Panc1 (cell line): ENCODE data around the gene LEPROT. TPM values are rescaled to one million over a fixed set of nuclear protein-coding genes. Genes with fewer than 3 reads are reported as not detected.

Experiments
- ATAC-seq: fragments of 200-7000 bp; cut with Tn5 transposase; 2 replicates; pipeline ENCODE4 v1.9.1; 2020; ENCODE audit warnings: mild to moderate bottlenecking, moderate library complexity
- BruUV-seq: library from RNA; stranded (reverse); fragments of 400-500 nt; replicated peaks from 2 replicates; lab custom pipeline; 2021; lab: Mats Ljungman, UMichigan
- CTCF ChIA-PET: fragments of 300-600 bp; sonication (Branson Sonifier 250); formaldehyde crosslinking; loops from one replicate; lab custom pipeline; 2022; ENCODE audit warnings: antibody characterized with exemption; lab: Charles Lee
- POLR2A ChIA-PET: fragments of 300-600 bp; sonication (Branson Sonifier 250); formaldehyde crosslinking; loops from one replicate; lab custom pipeline; 2022; ENCODE audit warnings: antibody characterized with exemption; lab: Charles Lee
- DNase-seq: peaks from one replicate; pipeline ENCODE4 v3.0.0-alpha.2; 2010; ENCODE audit warnings: low read depth, low spot score
- H3K27ac ChIP-seq: 2 replicates; pipeline ENCODE4 v1.5.1; 2011; ENCODE audit warnings: mild to moderate bottlenecking, low read length, inconsistent platforms
- H3K27me3 ChIP-seq: fragments of 200-500 bp; sonication (Bioruptor generic); 2 replicates; pipeline ENCODE4 v1.6.0; 2014; ENCODE audit warnings: low read length, inconsistent platforms; ENCODE audit not compliant: control insufficient read depth, insufficient read depth
- H3K36me3 ChIP-seq: fragments of 200-500 bp; sonication (Bioruptor generic); 2 replicates; pipeline ENCODE4 v1.5.1; 2014; ENCODE audit warnings: inconsistent platforms, mild to moderate bottlenecking, low read length, moderate library complexity; ENCODE audit not compliant: control insufficient read depth, insufficient read depth
- H3K4me1 ChIP-seq: 2 replicates; pipeline ENCODE4 v1.5.1; 2011; ENCODE audit warnings: inconsistent platforms, mild to moderate bottlenecking, low read length, moderate library complexity; ENCODE audit not compliant: control insufficient read depth, insufficient read depth
- H3K4me3 ChIP-seq, 2 experiments: 2 replicates each; pipeline ENCODE4 v1.5.1; 2011 to 2012; ENCODE audit warnings: low read depth in 2 of 2, low read length in 2 of 2, mild to moderate bottlenecking in 2 of 2, inconsistent platforms in 1 of 2, moderate library complexity in 1 of 2
- H3K9me3 ChIP-seq: fragments of 200-500 bp; sonication (Bioruptor generic); 2 replicates; pipeline ENCODE4 v1.5.1; 2014; ENCODE audit warnings: low read depth, mild to moderate bottlenecking, inconsistent platforms, low read length, moderate library complexity; ENCODE audit not compliant: control insufficient read depth, insufficient read depth
- POLR2AphosphoS5 ChIP-seq: IDR thresholded peaks from 2 replicates; pipeline ENCODE4 v1.6.1; 2012; ENCODE audit warnings: mild to moderate bottlenecking, low read depth, low read length, moderate library complexity
- SIN3A ChIP-seq: IDR thresholded peaks from 2 replicates; pipeline ENCODE4 v1.6.1; 2012; ENCODE audit warnings: low read depth, mild to moderate bottlenecking, low read length, moderate library complexity, borderline replicate concordance; ENCODE audit not compliant: insufficient read depth
- TCF7L2 ChIP-seq: IDR thresholded peaks from 2 replicates; pipeline ENCODE4 v1.6.1; 2011; ENCODE audit warnings: mild to moderate bottlenecking, low read depth, low read length, inconsistent platforms
- in situ Hi-C: cut with HindIII; loops from 2 replicates; pipeline ENCODE4 v1.10.0; 2016; ENCODE audit warnings: low sequenced_read_pairs, low pct_unique_long_range_greater_than_20kb
- intact Hi-C: fragments of 100-400 bp; cut with micrococcal nuclease; formaldehyde crosslinking; loops from one replicate; pipeline ENCODE4 v1.10.0; 2022; ENCODE audit not compliant: unreplicated experiment
- total RNA-seq: library from RNA; stranded (reverse); gene quantifications from one replicate; pipeline ENCODE4 v1.2.1, GENCODE V29; 2021; ENCODE audit not compliant: unreplicated experiment
- TF ChIP-seq, protein P1 (sequence below): fragments of 450-650 bp; IDR thresholded peaks from 2 replicates; pipeline ENCODE4 v1.5.1; 2017; ENCODE audit warnings: mild to moderate bottlenecking
- TF ChIP-seq, protein P2 (sequence below), 2 experiments: IDR thresholded peaks; 2 replicates each; pipeline ENCODE4 v1.6.1; 2011 to 2012; ENCODE audit warnings: low read depth in 2 of 2, control low read depth in 1 of 2, low read length in 1 of 2, mild to moderate bottlenecking in 1 of 2, moderate library complexity in 1 of 2; ENCODE audit not compliant: insufficient read depth in 1 of 2

LEPROT gene
- total RNA-seq, 1 experiment from 2014 or later = 53.6 TPM

DNA sequence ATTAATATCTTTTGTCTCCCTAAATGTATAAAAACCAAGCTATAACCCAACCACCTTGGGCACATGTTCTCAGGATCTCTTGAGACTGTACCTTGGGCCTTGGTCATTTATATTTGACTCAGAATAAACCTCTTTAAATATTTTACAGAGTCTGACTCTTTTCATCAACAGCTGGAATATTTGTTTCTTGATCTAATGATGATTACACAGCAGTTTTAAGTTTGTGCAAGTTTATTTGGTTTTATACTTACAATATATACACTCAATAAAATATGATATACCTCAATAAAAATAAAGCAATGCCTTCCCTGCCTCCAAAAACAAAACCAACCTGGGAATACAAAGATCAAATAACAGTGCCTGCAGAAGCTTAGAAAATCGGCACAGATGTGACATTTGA lies 22.0 kb downstream of the LEPROT start:
- POLR2A ChIA-PET = no interaction called here
- in situ Hi-C loops (no loop called here), intact Hi-C loops (no loop called here)
- H3K27me3 ChIP-seq = no peaks in the 10 kb centered on the region
- no TSS peak for BruUV-seq
- DNase-seq = no peak
- H3K4me1 ChIP-seq = no peaks in the 10 kb centered on the region
- no peak overlapping the region for H3K4me3 ChIP-seq
- H3K9me3 ChIP-seq = no peaks in the 10 kb centered on the region
- CTCF ChIA-PET = no interaction called here
- no peaks in the 10 kb centered on the region for H3K36me3 ChIP-seq
- ATAC-seq = no peak
- no peak overlapping the region for H3K27ac ChIP-seq
- TF ChIP-seq SIN3A (no peak), TCF7L2 (no peak), POLR2AphosphoS5 (no peak)
- TF ChIP-seq, protein P1, sequence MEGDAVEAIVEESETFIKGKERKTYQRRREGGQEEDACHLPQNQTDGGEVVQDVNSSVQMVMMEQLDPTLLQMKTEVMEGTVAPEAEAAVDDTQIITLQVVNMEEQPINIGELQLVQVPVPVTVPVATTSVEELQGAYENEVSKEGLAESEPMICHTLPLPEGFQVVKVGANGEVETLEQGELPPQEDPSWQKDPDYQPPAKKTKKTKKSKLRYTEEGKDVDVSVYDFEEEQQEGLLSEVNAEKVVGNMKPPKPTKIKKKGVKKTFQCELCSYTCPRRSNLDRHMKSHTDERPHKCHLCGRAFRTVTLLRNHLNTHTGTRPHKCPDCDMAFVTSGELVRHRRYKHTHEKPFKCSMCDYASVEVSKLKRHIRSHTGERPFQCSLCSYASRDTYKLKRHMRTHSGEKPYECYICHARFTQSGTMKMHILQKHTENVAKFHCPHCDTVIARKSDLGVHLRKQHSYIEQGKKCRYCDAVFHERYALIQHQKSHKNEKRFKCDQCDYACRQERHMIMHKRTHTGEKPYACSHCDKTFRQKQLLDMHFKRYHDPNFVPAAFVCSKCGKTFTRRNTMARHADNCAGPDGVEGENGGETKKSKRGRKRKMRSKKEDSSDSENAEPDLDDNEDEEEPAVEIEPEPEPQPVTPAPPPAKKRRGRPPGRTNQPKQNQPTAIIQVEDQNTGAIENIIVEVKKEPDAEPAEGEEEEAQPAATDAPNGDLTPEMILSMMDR = no peak
- TF ChIP-seq, protein P2, sequence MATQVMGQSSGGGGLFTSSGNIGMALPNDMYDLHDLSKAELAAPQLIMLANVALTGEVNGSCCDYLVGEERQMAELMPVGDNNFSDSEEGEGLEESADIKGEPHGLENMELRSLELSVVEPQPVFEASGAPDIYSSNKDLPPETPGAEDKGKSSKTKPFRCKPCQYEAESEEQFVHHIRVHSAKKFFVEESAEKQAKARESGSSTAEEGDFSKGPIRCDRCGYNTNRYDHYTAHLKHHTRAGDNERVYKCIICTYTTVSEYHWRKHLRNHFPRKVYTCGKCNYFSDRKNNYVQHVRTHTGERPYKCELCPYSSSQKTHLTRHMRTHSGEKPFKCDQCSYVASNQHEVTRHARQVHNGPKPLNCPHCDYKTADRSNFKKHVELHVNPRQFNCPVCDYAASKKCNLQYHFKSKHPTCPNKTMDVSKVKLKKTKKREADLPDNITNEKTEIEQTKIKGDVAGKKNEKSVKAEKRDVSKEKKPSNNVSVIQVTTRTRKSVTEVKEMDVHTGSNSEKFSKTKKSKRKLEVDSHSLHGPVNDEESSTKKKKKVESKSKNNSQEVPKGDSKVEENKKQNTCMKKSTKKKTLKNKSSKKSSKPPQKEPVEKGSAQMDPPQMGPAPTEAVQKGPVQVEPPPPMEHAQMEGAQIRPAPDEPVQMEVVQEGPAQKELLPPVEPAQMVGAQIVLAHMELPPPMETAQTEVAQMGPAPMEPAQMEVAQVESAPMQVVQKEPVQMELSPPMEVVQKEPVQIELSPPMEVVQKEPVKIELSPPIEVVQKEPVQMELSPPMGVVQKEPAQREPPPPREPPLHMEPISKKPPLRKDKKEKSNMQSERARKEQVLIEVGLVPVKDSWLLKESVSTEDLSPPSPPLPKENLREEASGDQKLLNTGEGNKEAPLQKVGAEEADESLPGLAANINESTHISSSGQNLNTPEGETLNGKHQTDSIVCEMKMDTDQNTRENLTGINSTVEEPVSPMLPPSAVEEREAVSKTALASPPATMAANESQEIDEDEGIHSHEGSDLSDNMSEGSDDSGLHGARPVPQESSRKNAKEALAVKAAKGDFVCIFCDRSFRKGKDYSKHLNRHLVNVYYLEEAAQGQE (IDR thresholded peaks at IDR 0.05; ENCODE audit: insufficient read depth in 1 of 2, low read depth in 2 of 2, low read length in 1 of 2) = no peak

DNA sequence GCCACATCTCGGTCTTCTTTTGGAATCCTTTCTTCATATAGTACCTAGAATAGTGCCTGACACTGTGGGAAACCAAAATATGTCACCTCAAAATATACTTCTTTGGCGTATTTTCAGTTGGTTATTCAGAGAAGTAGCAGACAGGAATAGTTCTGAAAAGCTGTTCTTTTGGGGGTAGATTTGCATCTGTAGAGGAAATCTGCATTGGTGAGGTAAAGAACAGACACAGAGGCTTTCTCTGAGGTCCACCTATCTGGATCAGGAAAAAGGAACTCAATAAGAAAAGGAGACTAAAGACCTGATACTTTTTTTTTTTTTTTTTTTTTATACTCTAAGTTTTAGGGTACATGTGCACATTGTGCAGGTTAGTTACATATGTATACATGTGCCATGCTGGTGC lies 23.2 kb downstream of the LEPROT start:
- no peak overlapping the region for H3K4me3 ChIP-seq
- in situ Hi-C loops = no loop called here
- H3K27me3 ChIP-seq = no peaks in the 10 kb centered on the region
- no TSS peak for BruUV-seq
- POLR2A ChIA-PET = no interaction called here
- CTCF ChIA-PET = no interaction called here
- H3K27ac ChIP-seq = no peak overlapping the region
- intact Hi-C loops = no loop called here
- TF ChIP-seq, protein P1 = no peak
- TF ChIP-seq SIN3A (no peak), TCF7L2 (no peak), POLR2AphosphoS5 (no peak)
- H3K9me3 ChIP-seq = no peaks in the 10 kb centered on the region
- ATAC-seq (no peak), DNase-seq (no peak)
- H3K4me1 ChIP-seq = no peaks in the 10 kb centered on the region
- no peaks in the 10 kb centered on the region for H3K36me3 ChIP-seq
